CD4-positive, alpha-beta T cell treated with Interferon gamma for 1 hour (primary cell): ENCODE results near the gene PLXNB2.
"Not testable (repeated sequence)": the region's sequence is repeated elsewhere in the genome, so short reads cannot be mapped to it uniquely, and the experiment has no call there.

Source experiments
- DNase-seq: peaks from one replicate; pipeline ENCODE4 v3.0.0-alpha.2; 2020

Gene PLXNB2

DNA sequence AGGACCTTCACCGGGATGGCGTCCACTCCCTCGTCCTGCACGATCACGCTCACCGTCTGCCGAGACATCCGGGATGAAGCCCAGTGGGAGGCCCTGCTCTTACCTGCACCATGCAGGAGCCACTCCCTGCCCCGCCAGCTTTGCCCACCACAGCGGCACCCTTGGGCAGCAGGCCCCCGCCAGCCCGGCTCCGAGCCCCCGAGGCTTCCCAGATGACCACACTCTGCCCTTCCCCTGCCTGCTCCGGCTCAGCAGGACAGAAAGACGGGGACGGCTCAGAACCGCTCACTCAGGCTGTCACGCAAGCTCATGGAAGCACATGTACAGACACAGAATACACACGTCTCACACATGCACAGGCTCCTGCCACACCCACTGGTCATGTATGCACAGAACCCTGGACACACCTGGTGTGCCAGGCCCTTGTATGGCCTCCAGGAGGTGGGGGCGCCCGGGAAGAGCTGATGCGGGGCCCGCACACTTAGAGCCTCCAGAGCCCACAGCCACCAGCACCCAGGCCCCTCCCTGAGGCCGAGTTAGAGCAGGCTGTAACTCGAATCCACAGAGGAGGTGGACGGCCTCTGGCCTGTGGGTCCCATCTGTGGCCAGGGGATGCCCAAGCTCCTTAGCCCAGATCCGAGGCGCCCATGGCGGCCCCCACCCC, 28.4 kb downstream of the PLXNB2 start:
- no peak for DNase-seq

DNA sequence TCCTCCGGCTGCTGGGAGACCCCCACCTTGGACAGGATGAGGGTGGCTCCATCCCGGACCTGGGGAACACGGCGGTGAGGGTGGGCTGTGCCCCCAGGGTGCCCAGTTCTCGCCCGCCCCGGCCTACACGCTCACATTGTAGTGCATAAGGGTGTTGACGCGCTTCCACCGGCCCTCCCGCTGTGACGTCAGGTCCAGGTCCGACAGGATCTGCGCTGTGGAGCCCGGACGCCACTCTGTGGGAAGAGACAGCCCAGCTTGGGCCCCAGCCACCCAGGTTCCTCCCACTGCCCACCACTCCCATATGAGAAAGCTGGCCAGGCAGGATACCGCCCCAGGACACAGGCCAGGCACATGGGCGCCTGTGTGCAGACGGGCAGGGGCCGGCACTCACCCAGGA, 29.0 kb downstream of the PLXNB2 start:
- no peak for DNase-seq

DNA sequence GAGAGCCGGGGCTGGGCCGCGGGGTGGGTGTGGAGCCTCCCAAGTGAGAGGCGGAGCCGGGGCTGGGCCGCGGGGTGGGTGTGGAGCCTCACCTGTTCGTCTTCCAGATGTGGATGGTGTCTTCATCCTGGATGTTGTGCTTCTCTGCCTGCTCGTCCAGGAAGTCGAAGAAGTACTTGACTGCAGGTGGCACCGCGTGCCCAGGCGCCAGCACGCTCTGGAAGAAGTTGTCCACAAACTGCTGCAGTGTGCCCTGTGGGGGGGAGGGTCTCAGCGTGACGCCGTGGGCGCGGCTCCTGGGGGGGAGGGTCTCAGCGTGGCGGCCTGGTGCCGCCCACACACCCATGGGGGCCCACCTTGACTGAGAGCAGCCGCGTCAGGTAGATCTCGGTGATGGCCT, 29.7 kb downstream of the PLXNB2 start:
- DNase-seq, result no peak

DNA sequence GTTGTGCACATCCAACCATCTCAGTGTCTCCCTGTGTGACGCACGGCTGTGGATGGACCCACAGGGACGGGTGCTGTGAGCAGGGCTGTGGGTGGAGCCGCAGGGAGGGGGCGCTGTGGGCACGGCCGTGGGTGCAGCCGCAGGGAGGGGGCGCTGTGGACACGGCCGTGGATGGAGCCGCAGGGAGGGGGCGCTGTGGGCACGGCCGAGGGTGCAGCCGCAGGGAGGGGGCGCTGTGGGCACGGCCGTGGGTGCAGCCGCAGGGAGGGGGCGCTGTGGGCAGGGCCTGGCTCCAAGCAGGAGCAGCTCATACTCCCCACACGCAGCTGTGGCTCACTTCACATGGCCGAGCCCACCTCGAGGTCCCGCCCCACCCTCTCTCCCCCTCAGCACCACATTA, 31.3 kb downstream of the PLXNB2 start:
- peak; percentile 50 for DNase-seq

DNA sequence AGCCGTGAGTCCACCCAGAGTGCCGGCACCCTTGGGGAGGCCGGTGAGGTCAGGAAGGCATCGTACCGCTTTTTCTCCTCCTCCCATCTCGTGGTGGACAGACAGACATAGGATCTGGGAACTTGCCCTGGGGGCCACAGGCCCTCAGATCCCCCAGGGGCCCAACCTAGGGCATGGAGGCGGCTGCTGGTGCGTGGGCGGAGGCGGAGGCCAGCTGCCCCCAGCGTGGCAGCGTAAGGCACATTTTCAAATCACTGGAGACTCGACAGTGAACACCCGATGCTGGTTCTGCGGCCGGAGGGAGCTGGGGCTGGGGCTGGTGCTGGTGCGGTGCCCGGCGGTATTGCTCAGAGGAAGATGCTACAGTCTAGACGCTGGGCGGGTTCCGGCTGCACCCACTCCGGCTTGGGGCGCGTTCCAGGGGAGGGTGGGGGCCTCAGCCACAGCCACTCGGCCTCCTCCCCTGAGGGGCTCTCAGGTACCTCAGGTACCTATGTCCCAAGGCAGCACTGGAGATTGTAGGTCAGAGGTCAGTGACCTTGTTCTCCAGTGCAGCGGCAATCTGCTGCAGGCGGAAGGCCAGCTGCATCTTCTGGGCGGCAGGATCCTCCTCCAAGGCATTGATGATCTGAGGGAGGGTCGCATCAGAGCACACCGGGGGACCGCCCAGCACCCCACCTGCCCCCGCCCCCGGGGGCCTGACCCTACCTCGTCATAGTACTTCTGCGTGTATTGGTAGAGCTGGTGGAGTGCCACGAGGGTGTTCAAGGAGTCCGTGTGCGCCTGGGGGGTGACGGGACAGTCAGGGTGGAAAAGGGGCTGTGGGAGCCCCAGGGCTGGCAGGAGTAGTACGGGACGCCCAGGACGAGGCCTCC, 32.0 kb downstream of the PLXNB2 start:
- DNase-seq, result no peak

DNA sequence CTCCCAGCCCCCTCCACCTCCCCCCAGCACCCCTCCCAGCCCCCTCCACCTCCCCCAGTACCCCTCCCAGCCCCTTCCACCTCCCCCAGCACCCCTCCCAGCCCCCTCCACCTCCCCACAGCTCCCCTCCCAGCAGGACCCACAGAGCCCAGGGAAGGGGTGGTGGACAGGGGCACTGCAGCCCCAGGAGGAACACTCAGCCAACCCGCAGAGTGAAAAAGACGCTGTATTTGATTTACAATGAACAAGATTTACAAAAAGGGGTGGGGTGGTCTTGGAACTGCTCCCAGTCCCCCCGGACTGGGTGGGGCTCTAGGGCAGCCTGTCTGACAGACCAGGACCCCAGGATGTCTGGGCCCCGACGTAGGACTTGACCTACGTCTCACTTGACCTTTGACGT, 32.7 kb downstream of the PLXNB2 start:
- no peak for DNase-seq

DNA sequence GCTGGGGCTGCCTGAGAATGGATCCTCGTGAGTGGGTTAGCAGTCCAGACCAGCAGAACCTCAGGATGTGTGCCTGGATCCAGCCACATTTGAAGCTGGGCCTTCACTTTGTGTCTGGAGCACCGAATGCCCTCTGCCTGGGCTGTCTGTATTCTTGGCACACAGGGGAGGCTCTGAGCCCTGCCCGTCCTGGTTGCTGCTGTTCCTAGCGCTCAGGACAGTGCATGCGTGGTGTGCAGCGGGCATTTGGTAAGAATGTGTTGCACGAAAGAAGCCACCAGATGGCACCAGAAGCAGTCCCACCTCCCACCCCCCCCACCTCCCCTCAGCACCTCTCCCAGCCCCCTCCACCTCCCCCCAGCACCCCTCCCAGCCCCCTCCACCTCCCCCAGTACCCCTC, 33.1 kb downstream of the PLXNB2 start:
- peak; percentile 43 for DNase-seq

DNA sequence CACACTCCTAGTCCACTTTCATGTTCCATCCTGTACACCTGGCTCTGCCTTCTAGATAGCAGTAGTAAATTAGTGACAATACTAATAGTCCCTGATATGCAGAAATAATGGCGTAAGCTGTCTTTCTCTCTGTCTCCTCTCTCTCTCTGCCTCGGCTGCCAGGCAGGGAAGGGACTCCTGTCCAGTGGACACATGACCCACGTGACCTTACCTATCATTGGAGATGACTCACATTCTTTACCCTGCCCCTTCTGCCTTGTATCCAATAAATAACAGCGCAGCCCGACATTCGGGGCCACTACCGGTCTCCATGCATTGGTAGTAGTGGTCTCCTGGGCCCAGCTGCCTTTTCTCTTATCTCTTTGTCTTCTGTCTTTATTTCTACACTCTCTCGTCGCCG, 33.7 kb downstream of the PLXNB2 start:
- DNase-seq, result not testable (repeated sequence)

DNA sequence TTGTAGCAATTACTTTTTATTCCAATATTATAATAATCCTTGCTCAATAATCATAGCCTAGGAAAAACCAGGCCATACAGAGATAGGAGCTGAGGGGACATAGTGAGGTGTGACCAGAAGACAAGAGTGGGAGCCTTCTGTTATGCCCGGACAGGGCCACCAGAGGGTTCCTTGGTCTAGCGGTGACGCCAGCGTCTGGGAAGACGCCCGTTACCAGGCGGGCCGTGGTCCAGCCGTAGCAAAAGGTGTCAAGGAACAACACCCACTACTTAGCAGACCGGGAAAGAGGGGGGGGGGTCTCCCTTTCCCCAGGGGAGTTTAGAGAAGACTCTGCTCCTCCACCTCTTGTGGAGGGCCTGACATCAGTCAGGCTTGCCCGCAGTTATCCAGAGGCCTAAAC, 34.1 kb downstream of the PLXNB2 start:
- DNase-seq, result not testable (repeated sequence)

DNA sequence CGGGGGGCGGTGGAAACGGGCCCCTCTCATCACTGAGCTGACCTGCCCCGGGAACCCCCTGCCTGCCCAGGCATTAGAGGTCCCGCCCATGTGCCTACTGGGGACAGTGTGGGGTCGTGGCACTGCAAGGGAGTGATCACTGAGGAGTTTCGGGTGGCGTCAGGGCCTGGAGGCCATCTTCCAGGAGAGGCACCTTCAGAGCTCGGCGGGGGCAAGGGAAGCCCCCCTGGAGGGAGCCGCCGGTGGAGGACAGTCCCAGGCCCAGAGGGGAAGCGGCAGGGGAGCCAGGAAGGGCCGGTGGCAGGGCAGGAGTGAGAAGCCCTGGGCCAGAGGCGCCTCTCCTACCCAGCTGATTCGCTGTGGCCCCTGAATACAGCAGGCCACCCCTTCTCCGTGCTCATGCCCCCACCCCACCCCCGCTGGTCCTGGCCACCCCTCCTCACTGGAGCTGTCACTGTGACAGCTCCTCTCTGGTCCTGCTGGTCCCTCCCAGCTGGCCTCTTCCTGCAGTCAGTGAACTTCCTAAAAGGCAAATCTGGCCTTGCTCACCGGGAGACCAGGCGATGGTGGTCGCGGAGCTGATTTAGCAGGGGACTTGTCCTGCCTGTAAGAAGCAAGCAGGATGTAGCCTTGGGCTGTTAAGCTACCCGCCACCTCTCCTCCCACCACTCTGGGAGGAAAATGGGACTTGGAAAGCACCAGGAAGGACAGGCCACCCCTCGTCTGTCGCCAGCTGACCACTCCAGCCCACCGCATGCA, 35.2 kb downstream of the PLXNB2 start:
- no peak for DNase-seq

DNA sequence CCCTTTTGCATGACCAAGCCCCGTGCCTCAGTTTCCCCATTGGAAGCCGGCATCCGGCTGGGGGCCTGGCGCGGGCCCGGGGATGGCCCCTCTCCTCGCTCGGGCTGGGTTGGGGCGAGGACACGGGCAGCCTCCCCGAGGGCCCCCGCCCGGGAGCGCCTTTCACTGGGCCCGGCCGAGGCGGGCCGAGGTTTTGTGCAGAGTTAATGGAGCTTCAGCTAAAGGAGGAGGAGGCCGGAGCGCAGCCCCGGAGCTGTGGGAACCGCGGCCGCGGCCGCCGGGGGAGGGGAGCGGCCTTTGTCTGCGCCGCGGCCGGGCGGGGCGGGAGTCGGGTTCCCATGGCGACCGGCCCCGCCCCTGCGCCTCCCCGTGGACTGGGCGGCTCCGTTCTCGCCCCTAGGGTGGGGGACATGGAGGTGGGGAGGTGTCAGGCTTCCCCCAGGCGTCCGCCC, 35.9 kb downstream of the PLXNB2 start:
- DNase-seq, result peak; percentile 59

DNA sequence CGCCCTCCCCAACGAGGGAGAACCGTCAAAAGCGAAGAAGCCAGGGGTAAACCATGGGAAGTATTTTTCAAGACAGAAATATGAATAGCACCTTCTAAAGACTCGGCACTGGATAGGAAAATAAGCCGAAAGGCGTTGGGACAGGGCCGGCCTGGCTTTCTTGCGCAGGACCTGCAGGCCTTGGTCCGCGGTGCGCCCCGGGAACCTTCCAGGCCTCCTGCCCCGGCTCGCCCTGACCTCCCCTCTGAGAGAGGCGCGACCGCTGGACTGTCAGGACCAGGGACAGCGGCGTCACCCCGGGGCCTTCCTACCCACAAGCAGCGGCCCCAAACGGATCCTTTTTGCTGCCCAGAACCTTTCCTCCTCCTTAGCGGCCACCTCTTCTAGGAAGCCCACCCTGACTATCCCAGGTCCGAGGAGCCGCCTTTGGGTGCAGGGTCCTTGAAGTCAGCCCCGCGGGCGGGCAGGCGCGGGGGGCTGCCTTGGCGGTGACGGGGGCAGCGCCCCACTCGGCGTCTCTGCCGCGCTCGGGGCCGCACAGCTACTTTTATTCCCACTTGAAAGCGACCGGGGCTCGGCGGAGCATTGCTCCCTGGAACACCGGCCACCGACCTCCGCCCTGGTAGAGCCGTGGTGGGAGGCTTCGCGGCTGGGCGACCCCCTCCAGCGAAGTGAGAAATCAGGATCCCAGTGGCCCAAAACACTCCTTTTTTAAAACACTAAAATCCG, 36.6 kb downstream of the PLXNB2 start:
- DNase-seq, result peak; percentile 58

DNA sequence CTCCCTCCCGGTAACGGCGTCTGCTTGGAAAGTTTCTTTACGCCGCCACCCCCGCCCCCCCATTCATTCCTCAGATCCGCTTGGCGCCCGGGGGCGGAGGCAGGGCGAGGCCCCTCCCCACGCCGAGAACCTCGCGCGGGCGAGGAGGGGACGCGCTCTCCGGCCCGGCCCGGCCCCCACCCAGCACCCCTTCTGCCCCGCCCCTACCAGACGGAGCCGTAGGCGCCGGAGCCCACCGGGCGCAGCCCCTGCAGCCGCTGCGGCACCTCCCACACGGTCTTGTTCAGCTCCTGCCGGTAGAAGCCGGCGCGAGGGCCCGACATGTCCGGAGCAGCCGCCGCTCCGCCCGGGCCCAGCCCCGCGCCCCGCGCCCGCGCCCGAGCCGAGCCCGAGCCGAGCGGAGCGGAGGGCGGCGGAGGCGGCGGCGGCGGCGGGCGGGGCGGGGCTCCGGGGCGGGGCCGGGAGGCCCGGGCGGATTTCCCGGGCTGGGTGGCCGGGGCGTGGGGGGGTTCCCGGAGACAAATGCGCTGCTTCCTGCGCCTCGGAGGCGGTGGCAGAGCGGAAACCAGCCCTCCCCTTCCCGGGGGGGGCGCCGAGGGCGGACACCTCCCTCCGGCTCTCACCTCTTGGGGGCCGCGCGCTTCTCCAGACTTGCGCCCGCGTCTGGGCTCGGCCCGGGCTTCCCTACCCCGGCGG, 37.3 kb downstream of the PLXNB2 start, which contains the start of gene MAPK11:
MAPK11 (minus strand) TSS at position 411 of the 696 bp plus-strand sequence; CDS start at position 323, 88 bp downstream.
- DNase-seq, result peak; percentile 76

DNA sequence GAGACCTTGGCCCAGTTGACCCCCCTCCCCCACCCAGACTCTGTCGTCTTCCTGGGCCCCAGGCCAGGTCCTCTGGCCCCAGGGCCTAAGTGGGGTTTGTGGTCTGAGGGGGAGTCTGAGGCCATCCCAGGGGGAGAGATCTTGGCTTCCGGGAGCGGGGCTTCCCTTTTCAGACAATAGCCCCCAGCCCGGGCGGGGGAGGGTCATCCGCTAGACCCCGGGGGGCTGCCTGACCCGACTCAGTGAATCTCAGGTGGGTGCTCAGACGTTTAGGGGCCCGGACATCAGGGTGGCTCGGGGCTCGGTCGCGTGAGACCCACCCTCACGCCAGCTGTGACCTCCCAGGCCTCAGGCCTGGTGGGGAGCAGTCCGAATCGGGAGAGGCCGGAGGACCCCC, 37.9 kb downstream of the PLXNB2 start:
- DNase-seq, result no peak

DNA sequence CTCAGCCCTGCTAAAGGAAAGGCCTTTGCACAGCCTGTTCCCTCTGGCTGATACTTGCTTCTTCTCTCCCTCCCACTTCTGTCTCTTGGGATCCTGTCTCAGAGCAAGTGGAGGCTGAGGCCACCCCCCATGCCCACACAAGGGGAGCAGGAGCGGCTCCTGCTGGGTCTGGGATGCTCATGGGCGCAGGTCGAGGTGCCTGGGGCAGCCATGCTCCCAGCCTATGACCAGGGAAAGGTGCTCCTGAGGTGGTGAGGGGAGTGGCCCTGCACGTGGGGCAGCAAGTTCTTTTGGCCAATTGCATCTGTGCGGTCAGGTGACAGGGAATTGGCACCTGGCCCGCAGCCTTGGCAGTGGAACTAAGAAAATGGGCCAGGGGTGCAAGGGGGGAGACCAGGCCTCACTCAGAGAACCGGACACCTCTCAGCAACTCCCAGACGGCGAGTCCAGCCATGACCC, 38.8 kb downstream of the PLXNB2 start:
- DNase-seq, result no peak

DNA sequence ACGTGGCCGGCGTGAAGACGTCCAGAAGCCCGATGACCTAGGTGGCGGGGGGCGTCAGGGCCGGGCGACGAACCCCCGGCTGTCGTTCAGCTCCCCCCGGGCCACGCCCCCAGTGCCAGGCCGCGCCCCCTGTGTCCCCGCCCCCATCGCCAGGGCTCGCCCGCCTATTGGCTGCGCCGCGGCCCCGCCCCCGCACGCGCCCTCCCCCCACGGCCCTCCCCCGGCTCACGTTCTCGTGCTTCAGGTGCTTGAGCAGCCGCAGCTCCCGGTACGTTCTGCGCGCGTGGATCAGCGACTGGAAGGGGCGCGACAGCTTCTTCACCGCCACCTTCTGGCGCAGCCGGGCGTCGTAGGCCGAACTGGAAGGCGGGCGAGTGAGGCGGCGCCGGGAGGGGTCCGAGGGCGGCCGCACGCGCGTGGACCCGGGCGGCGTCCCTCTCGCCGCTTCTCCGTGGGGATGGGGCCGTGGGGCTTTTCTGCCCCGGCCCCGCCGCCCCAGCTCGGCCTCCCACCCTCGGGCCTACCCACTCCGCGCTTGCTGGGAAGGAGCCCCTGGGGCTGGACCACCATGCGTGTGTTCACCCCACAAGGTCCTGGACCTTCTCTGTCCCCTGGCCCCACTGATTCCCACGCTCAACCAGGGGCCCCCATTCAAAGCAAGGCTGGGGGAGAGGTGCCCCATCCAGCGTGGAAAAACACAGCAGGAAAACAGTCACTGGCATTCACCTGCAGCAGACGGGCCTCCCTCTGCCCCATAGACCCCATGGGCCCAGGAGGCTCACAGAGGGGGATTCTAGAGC, 39.7 kb downstream of the PLXNB2 start:
- DNase-seq, result peak; percentile 57

DNA sequence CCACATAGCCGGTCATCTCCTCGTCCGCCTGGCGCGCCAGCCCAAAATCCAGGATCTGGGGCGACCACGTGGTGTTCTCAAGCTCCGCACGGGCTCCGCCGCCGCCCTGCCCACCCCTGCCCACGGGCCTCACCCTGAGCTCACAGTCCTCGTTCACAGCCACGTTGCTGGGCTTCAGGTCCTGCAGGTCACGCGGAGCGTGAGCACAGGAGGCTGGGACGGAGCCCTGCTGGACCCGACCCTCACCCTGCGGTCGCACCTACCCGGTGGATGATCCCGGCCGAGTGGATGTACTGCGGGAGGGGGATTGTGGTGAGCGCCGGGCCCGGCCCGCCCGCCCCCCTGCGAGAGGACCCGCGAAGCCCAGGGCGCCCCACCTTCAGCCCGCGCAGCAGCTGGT, 40.5 kb downstream of the PLXNB2 start:
- no peak for DNase-seq

DNA sequence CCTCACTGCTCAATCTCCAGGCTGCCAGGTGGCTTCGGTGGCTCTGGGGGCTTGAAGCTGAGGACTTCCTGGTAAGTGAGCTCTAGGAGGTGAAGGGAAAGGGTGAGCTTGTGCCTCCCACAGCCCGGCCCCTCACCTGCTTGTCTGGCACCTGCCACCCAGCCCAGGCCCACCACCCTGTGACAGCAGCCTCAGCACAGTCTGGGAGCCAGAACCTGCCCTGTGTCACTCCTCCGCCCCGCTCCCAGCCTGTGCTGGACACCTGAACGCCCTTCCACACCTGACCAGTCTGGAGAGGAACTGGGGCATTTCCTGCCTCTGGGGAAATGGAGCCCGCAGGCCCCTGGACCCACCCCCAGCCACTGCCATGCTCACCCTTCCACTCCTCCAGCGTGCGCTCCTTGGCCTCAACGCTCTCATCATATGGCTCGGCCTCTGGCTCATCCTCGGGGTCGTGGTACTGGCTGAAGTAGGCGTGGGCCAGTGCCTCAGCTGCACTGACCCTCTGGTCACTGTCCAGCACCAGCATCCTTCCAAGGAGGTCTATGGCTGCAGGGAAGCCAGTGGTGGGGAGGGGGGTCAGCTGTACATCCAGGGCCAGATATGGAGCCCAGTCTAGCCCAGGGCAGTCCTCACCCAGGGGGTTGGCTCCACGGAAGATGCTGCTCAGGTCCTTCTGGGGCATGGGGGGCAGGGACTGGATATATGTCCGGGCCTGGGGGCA, 42.3 kb downstream of the PLXNB2 start:
- no peak for DNase-seq

DNA sequence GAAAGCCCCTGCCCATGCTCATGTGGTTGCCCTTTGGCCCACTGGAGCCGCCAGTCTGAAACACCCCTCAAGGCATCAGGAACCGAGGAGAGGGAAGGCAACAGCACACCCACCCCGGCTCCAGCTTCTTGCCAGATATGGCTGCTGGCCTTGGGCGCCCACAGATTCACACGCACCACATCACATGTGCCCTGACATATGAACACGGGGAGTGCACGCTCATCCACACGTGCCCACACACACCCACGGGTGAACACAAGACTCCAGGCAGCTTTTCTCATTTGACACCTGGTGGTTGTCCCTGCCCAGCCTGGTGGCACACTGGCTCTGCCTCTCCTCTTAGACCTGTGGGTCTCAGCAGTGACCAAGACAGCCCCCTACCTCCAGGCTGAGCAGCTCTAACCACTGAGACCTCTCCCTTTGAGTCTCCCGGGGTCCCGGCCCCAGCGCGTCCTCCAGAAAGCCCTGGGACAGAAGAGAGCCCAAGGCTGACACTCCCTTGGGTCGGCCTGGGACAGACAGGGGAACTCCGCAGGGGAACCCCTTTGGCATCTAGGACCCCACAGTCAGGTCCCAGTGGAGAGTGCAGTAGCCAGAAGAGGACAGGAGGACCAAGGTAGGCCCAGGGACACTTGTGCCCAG, 43.2 kb downstream of the PLXNB2 start:
- no peak for DNase-seq
